CD14-positive monocyte (primary cell): Measurements from ENCODE around the gene CLVS2. TPM values are rescaled to one million over a fixed set of nuclear protein-coding genes. Genes with fewer than 3 reads are reported as not detected.
A peak's percentile ranks its signal among the peaks of the same experiment; 100 is the strongest.

ENCODE experiments used
- DNase-seq, 3 donors: peaks; one replicate each; pipeline ENCODE4 v3.0.0-alpha.2; 2011 to 2022
- H2AFZ ChIP-seq: 2 replicates; pipeline ENCODE4 v1.6.0; 2012; ENCODE audit warnings: mild to moderate bottlenecking, low read depth, low read length, inconsistent platforms; ENCODE audit not compliant: insufficient read depth, poor library complexity, severe bottlenecking
- H3K27ac ChIP-seq, 2 donors: 1 replicate in 1 of 2; 2 replicates in 1 of 2; pipeline ENCODE4 v1.5.1; 2012 to 2013; ENCODE audit warnings: low read length in 2 of 2, control low read depth in 1 of 2, inconsistent platforms in 1 of 2, low read depth in 1 of 2, mild to moderate bottlenecking in 1 of 2
- H3K27me3 ChIP-seq, 2 donors: one replicate each; pipeline versions ENCODE4 v1.6.0 to v1.6.1; 2011 to 2013; ENCODE audit warnings: low read length in 2 of 2; ENCODE audit not compliant: control insufficient read depth in 2 of 2, insufficient read depth in 2 of 2
- H3K36me3 ChIP-seq, 2 donors: replicated peaks in 1 of 2; 1 replicate in 1 of 2; 2 replicates in 1 of 2; pipeline versions ENCODE4 v1.5.1 to v1.6.1; 2012 to 2013; ENCODE audit warnings: low read length in 2 of 2, control low read depth in 1 of 2, inconsistent platforms in 1 of 2, mild to moderate bottlenecking in 1 of 2; ENCODE audit not compliant: insufficient read depth in 2 of 2, control insufficient read depth in 1 of 2
- H3K4me1 ChIP-seq, 2 donors: 1 replicate in 1 of 2; 2 replicates in 1 of 2; pipeline versions ENCODE4 v1.5.1 to v1.6.1; 2012 to 2013; ENCODE audit warnings: low read length in 2 of 2, control low read depth in 1 of 2, inconsistent platforms in 1 of 2, mild to moderate bottlenecking in 1 of 2, moderate library complexity in 1 of 2; ENCODE audit not compliant: insufficient read depth in 2 of 2, control insufficient read depth in 1 of 2
- H3K4me2 ChIP-seq: replicated peaks from 2 replicates; pipeline ENCODE3; 2012; ENCODE audit warnings: low read length, moderate library complexity, mild to moderate bottlenecking; ENCODE audit not compliant: poor library complexity, severe bottlenecking; ENCODE audit errors: extremely low read depth
- H3K4me3 ChIP-seq, 3 experiments: fragments of 200-600 bp in 1 of 3; sonication (generic) in 1 of 3; replicated peaks in 1 of 3; 1 replicate in 2 of 3; 2 replicates in 1 of 3; pipeline ENCODE4 v1.5.1; 2011 to 2013; ENCODE audit warnings: low read length in 3 of 3, mild to moderate bottlenecking in 3 of 3, control low read depth in 2 of 3, low read depth in 2 of 3, inconsistent platforms in 1 of 3, moderate library complexity in 1 of 3
- H3K79me2 ChIP-seq: 2 replicates; pipeline ENCODE4 v1.6.0; 2012; ENCODE audit warnings: mild to moderate bottlenecking, control low read depth, inconsistent platforms, low read length, moderate library complexity; ENCODE audit not compliant: insufficient read depth
- H3K9ac ChIP-seq: 2 replicates; pipeline ENCODE4 v1.6.0; 2017; ENCODE audit warnings: low read length, mild to moderate bottlenecking; ENCODE audit not compliant: insufficient read depth, poor library complexity, severe bottlenecking
- H3K9me3 ChIP-seq, 2 donors: replicated peaks in 1 of 2; 1 replicate in 1 of 2; 2 replicates in 1 of 2; pipeline versions ENCODE4 v1.5.1 to v1.6.1; 2012 to 2013; ENCODE audit warnings: low read length in 2 of 2, control low read depth in 1 of 2; ENCODE audit not compliant: control insufficient read depth in 1 of 2, insufficient read depth in 1 of 2
- H4K20me1 ChIP-seq: 2 replicates; pipeline ENCODE4 v1.6.0; 2012; ENCODE audit warnings: mild to moderate bottlenecking, low read length, control low read depth, moderate library complexity; ENCODE audit not compliant: insufficient read depth
- H3K27ac Mint-ChIP-seq, 7 donors: one replicate each; pipeline ENCODE4 v1.8.0; 2020; ENCODE audit warnings: mild to moderate bottlenecking in 7 of 7, mixed read lengths in 7 of 7, moderate library complexity in 6 of 7, inconsistent platforms in 2 of 7
- H3K27me3 Mint-ChIP-seq, 3 donors: one replicate each; pipeline ENCODE4 v1.8.0; 2021 to 2022; ENCODE audit warnings: low read depth in 3 of 3, mild to moderate bottlenecking in 3 of 3, mixed read lengths in 3 of 3, moderate library complexity in 3 of 3, inconsistent platforms in 1 of 3
- H3K36me3 Mint-ChIP-seq, 2 donors: one replicate each; pipeline ENCODE4 v1.8.0; 2020; ENCODE audit warnings: mixed read lengths in 2 of 2, inconsistent platforms in 1 of 2, mild to moderate bottlenecking in 1 of 2
- H3K4me1 Mint-ChIP-seq: one replicate; pipeline ENCODE4 v1.8.0; 2020; ENCODE audit warnings: mild to moderate bottlenecking, mixed read lengths
- H3K4me3 Mint-ChIP-seq, 2 donors: one replicate each; pipeline ENCODE4 v1.8.0; 2020; ENCODE audit warnings: mild to moderate bottlenecking in 2 of 2, mixed read lengths in 2 of 2, moderate library complexity in 1 of 2
- H3K9me3 Mint-ChIP-seq, 7 donors: one replicate each; pipeline ENCODE4 v1.8.0; 2020 to 2022; ENCODE audit warnings: mixed read lengths in 7 of 7, mild to moderate bottlenecking in 6 of 7, moderate library complexity in 6 of 7, inconsistent platforms in 2 of 7
- CTCF ChIP-seq: fragments of 200-600 bp; IDR thresholded peaks from one replicate; pipeline ENCODE4 v1.8.0; 2022; ENCODE audit warnings: antibody characterized with exemption, mild to moderate bottlenecking
- WGBS: methylation state at CpG from one replicate; pipeline ENCODE4 v1.1.5; 2013; ENCODE audit warnings: missing lambda C conversion rate; ENCODE audit not compliant: insufficient coverage; 5-methylcytosine and 5-hydroxymethylcytosine counted together
- intact Hi-C, 2 donors: fragments of 100-400 bp; cut with micrococcal nuclease; formaldehyde crosslinking; loops; one replicate each; pipeline versions ENCODE4 v1.15.0 to v1.15.1; 2023
- polyA plus RNA-seq, 3 donors: library from polyadenylated mRNA; depleted of rRNA in 1 of 3; unstranded in 2 of 3; stranded (reverse) in 1 of 3; fragments of 300-500 nt in 2 of 3; fragments of >200 nt in 1 of 3; fragmentation: Illumina TruSeq in 2 of 3; gene quantifications; 1 replicate in 2 of 3; 2 replicates in 1 of 3; pipeline ENCODE4 v1.2.3, GENCODE V29; 2012 to 2021

CLVS2 gene
- polyA plus RNA-seq, 3 donors: not detected

- Mint-ChIP-seq H3K27ac (no peak overlapping the region), H3K9me3 (no peaks in the 10 kb centered on the region)
- no peak overlapping the region for H3K4me3 ChIP-seq
Measured at GRCh38 chr6:123074616-123075015, 78.6 kb downstream of the CLVS2 start.

GRCh38 chr6:123085403-123085802 lies 89.4 kb downstream of the CLVS2 start:
- Histone ChIP-seq H3K9me3 (no peaks in the 10 kb centered on the region), H4K20me1 (no peaks in the 10 kb centered on the region), H3K9ac (no peak overlapping the region), H2AFZ (no peak overlapping the region), H3K27ac (no peak overlapping the region), H3K4me2 (no peak overlapping the region), H3K27me3 (no peaks in the 10 kb centered on the region), H3K36me3 (no peaks in the 10 kb centered on the region), H3K4me3 (no peak overlapping the region), H3K79me2 (no peaks in the 10 kb centered on the region), H3K4me1 (no peaks in the 10 kb centered on the region)
- Mint-ChIP-seq H3K27ac (peak overlapping the region in 1 of 7 donors; percentile 41), H3K4me1 (no peaks in the 10 kb centered on the region), H3K27me3 (no peaks in the 10 kb centered on the region), H3K4me3 (no peak overlapping the region), H3K36me3 (no peaks in the 10 kb centered on the region), H3K9me3 (peaks cover 0 to 4% (median 0%) of the 10 kb centered on the region in 7 donors)
- no peak for TF ChIP-seq CTCF
- no peak for DNase-seq
- intact Hi-C loops: no loop called here
- no CpG with 5 or more reads among the region's 5 CpGs for WGBS

More at GRCh38 chr6:123074616-123075015, 78.6 kb downstream of the CLVS2 start:
- H4K20me1 ChIP-seq: no peaks in the 10 kb centered on the region
- no peaks in the 10 kb centered on the region for H3K36me3 Mint-ChIP-seq
- intact Hi-C loops: no loop called here
- no peak for DNase-seq
- H3K27me3 ChIP-seq: no peaks in the 10 kb centered on the region
- H3K79me2 ChIP-seq: no peaks in the 10 kb centered on the region
- no CpG with 5 or more reads among the region's 2 CpGs for WGBS
- no peak overlapping the region for H3K4me2 ChIP-seq
- no peaks in the 10 kb centered on the region for H3K27me3 Mint-ChIP-seq
- H3K4me3 Mint-ChIP-seq: no peak overlapping the region
- H3K4me1 ChIP-seq: no peaks in the 10 kb centered on the region
- no peaks in the 10 kb centered on the region for H3K36me3 ChIP-seq
- no peaks in the 10 kb centered on the region for H3K9me3 ChIP-seq
- TF ChIP-seq CTCF: no peak
- H3K4me1 Mint-ChIP-seq: no peaks in the 10 kb centered on the region
- H3K27ac ChIP-seq: no peak overlapping the region
- H3K9ac ChIP-seq: no peak overlapping the region
- no peak overlapping the region for H2AFZ ChIP-seq
